ENCODE results near the gene KRT83.

The KRT83 gene

DNA sequence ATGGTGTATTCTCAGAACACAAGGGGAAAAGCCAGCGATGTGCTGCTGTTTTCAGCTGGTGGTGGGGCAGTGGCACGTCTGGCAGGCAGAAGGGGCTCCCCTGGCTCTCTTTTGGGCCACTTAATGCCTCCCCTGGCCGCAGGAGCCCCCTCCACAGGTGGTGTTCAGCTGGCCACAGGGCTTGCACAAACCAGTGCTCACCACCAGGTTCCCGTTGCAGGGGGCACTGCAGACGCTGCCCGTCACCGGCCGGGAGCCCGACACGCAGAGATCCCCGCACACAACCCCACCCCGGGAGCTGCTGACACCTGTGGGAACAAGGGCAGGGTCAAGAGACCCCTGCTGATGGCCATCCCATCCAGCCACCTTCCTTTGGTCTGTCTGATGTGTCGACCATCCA lies 6.7 kb downstream of the KRT83 start:
- no peak for DNase-seq (ENCODE audit: extremely low read depth, low read depth)
- TF ChIP-seq, protein P1, sequence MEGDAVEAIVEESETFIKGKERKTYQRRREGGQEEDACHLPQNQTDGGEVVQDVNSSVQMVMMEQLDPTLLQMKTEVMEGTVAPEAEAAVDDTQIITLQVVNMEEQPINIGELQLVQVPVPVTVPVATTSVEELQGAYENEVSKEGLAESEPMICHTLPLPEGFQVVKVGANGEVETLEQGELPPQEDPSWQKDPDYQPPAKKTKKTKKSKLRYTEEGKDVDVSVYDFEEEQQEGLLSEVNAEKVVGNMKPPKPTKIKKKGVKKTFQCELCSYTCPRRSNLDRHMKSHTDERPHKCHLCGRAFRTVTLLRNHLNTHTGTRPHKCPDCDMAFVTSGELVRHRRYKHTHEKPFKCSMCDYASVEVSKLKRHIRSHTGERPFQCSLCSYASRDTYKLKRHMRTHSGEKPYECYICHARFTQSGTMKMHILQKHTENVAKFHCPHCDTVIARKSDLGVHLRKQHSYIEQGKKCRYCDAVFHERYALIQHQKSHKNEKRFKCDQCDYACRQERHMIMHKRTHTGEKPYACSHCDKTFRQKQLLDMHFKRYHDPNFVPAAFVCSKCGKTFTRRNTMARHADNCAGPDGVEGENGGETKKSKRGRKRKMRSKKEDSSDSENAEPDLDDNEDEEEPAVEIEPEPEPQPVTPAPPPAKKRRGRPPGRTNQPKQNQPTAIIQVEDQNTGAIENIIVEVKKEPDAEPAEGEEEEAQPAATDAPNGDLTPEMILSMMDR (IDR thresholded peaks at IDR 0.05; ENCODE audit: low read depth, low read length, missing control alignments) = no peak

DNA sequence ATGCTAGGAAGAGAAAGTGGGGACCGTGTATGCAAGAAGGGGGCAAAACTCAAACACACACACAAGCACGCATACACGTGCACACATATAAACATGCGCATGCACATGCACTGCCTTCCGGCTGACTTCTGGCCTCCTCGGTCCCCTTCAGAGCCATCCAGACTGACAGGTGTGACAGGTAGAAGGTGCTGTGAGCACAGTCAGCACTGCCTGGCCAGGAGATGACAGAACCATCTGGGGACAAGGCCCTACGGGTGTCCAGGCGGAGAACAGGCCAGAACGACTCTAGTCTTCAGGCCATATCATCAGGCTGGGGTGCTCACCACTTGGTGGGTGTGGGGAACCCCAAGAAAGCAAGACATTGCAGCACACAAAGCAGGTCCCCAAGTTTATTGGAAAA lies 7.3 kb downstream of the KRT83 start:
- no peak for DNase-seq (ENCODE audit: extremely low read depth, low read depth)
- no peak overlapping the region for H3K4me3 ChIP-seq (replicated peaks; ENCODE audit: low read depth, low read length)
- TF ChIP-seq, protein P1 (IDR thresholded peaks at IDR 0.05; ENCODE audit: low read depth, low read length, missing control alignments) = no peak

More for the DNA sequence above, 6.7 kb downstream of the KRT83 start:
- H3K4me3 ChIP-seq (replicated peaks; ENCODE audit: low read depth, low read length) = no peak overlapping the region

DNA sequence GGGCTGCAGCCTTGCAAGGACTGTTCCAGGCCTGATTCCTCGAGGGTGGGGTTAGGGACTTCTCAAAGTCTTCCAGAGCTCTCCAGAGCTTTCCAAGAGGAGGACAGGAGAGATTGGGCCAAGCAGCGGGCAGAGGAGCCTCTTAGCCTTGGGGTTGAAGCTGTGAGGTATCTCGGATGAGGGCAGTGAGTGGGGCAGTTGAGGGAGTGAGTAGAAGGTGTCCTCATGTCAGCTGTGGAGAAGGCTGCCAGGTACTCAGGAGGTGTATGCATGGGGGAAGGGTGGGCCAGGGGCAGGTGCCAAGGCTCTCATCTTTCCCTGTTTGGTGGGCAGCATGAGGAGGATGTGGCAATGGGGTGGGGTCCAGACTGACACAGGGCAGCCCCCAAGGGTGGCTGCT lies 7.7 kb downstream of the KRT83 start:
- TF ChIP-seq, protein P1 (IDR thresholded peaks at IDR 0.05; ENCODE audit: low read depth, low read length, missing control alignments) = no peak
- no peak overlapping the region for H3K4me3 ChIP-seq (replicated peaks; ENCODE audit: low read depth, low read length)

DNA sequence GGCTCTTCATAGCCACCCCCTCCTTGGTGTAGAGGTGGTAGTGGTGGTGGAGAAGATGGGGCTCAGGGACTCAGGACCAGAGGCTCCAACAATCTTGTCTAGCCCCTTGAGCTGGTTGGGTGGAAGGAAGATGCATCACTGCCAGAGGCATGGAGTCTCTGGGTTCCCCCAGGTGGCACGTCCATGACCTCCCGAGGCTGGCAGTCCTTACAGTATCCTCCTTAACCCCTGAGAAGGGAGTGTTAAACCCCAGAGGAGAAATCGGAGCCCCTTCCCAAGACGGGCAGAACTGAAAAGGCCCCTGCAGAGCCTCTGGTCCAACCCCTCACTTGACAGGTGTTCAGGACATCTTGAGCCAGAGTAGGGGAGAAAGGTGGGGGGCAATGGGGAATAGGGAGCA lies 9.1 kb downstream of the KRT83 start:
- H3K4me3 ChIP-seq (replicated peaks; ENCODE audit: low read depth, low read length) = no peak overlapping the region
- DNase-seq (ENCODE audit: extremely low read depth, low read depth) = no peak
- TF ChIP-seq, protein P1 (IDR thresholded peaks at IDR 0.05; ENCODE audit: low read depth, low read length, missing control alignments) = no peak

More for the DNA sequence above, 7.7 kb downstream of the KRT83 start:
- DNase-seq (ENCODE audit: extremely low read depth, low read depth) = no peak

DNA sequence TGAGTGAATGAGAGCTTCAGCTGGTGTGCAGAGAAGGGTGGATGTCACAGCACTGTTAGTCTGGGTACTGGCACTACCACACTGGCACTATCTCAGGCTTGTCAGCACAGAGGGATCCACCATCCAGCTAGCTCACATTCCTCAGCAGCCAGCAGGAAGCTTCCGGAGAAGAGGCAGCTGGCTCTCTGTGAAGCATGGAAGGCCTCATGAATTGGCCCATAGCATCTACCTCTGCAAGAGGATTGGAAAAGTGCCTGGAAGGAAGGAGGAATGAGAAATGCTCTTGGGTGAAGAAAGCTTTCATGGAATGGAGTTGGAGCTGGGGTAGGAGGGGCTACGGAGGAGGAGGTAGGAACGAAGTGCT lies 9.9 kb downstream of the KRT83 start:
- TF ChIP-seq, protein P1 (IDR thresholded peaks at IDR 0.05; ENCODE audit: low read depth, low read length, missing control alignments) = no peak

DNA sequence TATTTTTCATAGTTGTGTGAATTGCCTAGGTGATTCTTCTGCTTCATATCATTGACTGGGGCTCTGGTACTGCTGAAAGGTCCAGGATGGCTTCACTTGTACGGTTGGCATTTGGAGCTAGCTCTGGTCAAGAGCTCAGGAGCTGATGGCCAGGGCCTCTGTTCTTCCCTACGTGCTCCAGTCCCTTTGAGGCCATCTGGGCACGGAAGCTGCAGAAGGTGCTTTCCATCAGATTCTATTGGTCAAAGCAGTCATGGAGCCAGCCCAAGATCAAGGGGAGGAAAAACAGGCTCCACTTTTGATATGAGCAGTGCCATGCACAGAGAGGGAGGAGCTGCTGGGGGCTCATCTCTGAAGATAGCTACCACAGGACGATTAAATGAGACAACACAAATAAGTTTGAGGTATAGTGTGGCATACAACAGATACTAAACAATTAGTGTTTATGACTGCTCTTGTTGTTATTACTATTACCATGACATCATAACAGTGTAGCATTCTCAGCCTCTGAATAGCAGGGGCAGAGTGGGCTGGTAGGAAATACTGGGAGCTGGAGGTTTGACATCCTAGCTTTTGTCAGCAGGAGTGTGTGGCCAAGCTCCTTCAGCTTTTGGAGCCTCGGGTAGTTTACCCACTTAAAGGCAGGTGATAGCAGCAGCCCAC lies 10.4 kb downstream of the KRT83 start:
- TF ChIP-seq, protein P1 (IDR thresholded peaks at IDR 0.05; ENCODE audit: low read depth, low read length, missing control alignments) = no peak
- DNase-seq (ENCODE audit: extremely low read depth, low read depth) = no peak
- no peak overlapping the region for H3K4me3 ChIP-seq (replicated peaks; ENCODE audit: low read depth, low read length)

More for the DNA sequence above, 9.9 kb downstream of the KRT83 start:
- DNase-seq (ENCODE audit: extremely low read depth, low read depth) = no peak
- H3K4me3 ChIP-seq (replicated peaks; ENCODE audit: low read depth, low read length) = no peak overlapping the region

All from HFF-Myc (cell line).